ENCODE measurements around the gene SNX32.
A peak's percentile ranks its signal among the peaks of the same experiment; 100 is the strongest.

Gene SNX32

DNA sequence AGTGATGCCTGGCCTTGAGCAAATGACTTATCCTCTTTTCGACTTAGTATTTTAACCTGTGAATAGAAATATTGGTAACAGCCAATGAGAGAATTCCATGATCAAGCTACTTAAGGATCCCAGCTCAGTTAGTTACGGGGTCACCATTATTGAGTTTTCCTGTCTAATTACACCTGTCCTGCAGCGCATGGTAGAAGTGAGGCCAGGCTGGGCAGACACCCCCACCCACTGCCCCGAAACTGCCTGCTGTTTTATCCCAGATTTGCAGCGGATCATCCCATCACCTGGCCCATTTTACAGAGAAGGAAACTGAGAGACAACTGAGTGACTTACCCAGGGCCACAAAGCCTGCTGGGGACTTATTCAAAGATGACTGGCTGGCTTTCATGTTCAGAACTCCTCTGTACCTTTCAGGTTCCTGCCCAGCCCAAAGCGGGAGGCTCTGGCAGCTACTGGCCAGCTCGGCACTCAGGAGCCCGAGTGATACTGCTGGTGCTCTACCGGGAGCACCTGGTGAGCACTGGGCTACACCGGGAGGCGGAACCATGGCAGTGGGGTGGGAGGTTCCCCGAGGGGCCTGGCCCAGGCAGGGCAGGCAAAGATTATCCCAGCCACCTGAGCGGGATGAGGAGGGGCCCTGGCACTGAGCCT, 27.9 kb downstream of the SNX32 start:
- H4K20me1 ChIP-seq (ENCODE audit: insufficient read depth, low read length) = peaks cover 8% of the 10 kb centered on the region
- TF ChIP-seq, protein P1, sequence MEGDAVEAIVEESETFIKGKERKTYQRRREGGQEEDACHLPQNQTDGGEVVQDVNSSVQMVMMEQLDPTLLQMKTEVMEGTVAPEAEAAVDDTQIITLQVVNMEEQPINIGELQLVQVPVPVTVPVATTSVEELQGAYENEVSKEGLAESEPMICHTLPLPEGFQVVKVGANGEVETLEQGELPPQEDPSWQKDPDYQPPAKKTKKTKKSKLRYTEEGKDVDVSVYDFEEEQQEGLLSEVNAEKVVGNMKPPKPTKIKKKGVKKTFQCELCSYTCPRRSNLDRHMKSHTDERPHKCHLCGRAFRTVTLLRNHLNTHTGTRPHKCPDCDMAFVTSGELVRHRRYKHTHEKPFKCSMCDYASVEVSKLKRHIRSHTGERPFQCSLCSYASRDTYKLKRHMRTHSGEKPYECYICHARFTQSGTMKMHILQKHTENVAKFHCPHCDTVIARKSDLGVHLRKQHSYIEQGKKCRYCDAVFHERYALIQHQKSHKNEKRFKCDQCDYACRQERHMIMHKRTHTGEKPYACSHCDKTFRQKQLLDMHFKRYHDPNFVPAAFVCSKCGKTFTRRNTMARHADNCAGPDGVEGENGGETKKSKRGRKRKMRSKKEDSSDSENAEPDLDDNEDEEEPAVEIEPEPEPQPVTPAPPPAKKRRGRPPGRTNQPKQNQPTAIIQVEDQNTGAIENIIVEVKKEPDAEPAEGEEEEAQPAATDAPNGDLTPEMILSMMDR (IDR thresholded peaks at IDR 0.05; ENCODE audit: low read depth, low read length) = no peak
- TF ChIP-seq EZH2phosphoT487 (IDR thresholded peaks at IDR 0.05; ENCODE audit: low read depth) = no peak
- peak overlapping the region; percentile 92 for H3K4me2 ChIP-seq (ENCODE audit: low read length)
- H3K27me3 ChIP-seq (ENCODE audit: low read depth, low read length) = no peaks in the 10 kb centered on the region
- H2AFZ ChIP-seq (ENCODE audit: low read depth, low read length) = no peak overlapping the region
- peaks cover 56% of the 10 kb centered on the region for H3K36me3 ChIP-seq (replicated peaks; ENCODE audit: low read depth, low read length)
- H3K9me3 ChIP-seq (ENCODE audit: insufficient read depth, low read length) = no peaks in the 10 kb centered on the region
- peaks cover 13% of the 10 kb centered on the region for H3K4me1 ChIP-seq (ENCODE audit: low read length)
- H3K4me3 ChIP-seq (ENCODE audit: low read length) = peak overlapping the region; percentile 85
- H3K27ac ChIP-seq (ENCODE audit: low read length) = no peak overlapping the region
- peak overlapping the region; percentile 97 for H3K9ac ChIP-seq (ENCODE audit: low read length)
- H3K79me2 ChIP-seq (ENCODE audit: low read length) = peaks cover 34% of the 10 kb centered on the region

DNA sequence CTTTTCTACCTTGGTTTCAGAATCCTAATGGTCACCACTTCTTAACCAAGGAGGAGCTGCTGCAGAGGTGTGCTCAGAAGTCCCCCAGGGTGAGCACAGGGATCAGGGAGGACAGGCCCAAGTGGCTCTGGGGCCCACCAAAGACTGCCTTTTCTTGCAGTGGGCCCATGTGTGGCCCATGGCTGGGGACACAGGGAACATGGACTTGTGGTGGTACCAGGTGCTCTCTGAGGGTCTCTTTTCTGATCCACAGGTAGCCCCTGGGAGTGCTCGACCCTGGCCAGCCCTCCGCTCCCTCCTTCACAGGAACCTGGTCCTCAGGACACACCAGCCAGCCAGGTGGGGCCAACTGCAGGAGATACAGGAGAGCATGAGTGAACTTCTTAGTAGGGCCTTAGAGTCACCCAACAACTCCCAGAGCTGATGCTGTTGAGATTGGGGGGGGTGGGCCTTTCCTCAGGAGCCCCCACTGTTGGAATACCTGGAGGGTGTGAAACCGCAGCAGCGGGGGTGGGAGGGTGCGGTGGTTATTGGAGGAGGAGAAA, 28.5 kb downstream of the SNX32 start:
- H3K9ac ChIP-seq (ENCODE audit: low read length) = no peak overlapping the region
- H3K4me3 ChIP-seq (ENCODE audit: low read length) = no peak overlapping the region
- TF ChIP-seq EZH2phosphoT487 (IDR thresholded peaks at IDR 0.05; ENCODE audit: low read depth) = no peak
- TF ChIP-seq, protein P1 (IDR thresholded peaks at IDR 0.05; ENCODE audit: low read depth, low read length) = no peak
- H3K4me2 ChIP-seq (ENCODE audit: low read length) = no peak overlapping the region
- peaks cover 2% of the 10 kb centered on the region for H4K20me1 ChIP-seq (ENCODE audit: insufficient read depth, low read length)
- no peaks in the 10 kb centered on the region for H3K27me3 ChIP-seq (ENCODE audit: low read depth, low read length)
- peaks cover 28% of the 10 kb centered on the region for H3K79me2 ChIP-seq (ENCODE audit: low read length)
- H3K4me1 ChIP-seq (ENCODE audit: low read length) = peaks cover 12% of the 10 kb centered on the region
- H3K9me3 ChIP-seq (ENCODE audit: insufficient read depth, low read length) = no peaks in the 10 kb centered on the region
- no peak overlapping the region for H2AFZ ChIP-seq (ENCODE audit: low read depth, low read length)
- peaks cover 58% of the 10 kb centered on the region for H3K36me3 ChIP-seq (replicated peaks; ENCODE audit: low read depth, low read length)
- no peak overlapping the region for H3K27ac ChIP-seq (ENCODE audit: low read length)

DNA sequence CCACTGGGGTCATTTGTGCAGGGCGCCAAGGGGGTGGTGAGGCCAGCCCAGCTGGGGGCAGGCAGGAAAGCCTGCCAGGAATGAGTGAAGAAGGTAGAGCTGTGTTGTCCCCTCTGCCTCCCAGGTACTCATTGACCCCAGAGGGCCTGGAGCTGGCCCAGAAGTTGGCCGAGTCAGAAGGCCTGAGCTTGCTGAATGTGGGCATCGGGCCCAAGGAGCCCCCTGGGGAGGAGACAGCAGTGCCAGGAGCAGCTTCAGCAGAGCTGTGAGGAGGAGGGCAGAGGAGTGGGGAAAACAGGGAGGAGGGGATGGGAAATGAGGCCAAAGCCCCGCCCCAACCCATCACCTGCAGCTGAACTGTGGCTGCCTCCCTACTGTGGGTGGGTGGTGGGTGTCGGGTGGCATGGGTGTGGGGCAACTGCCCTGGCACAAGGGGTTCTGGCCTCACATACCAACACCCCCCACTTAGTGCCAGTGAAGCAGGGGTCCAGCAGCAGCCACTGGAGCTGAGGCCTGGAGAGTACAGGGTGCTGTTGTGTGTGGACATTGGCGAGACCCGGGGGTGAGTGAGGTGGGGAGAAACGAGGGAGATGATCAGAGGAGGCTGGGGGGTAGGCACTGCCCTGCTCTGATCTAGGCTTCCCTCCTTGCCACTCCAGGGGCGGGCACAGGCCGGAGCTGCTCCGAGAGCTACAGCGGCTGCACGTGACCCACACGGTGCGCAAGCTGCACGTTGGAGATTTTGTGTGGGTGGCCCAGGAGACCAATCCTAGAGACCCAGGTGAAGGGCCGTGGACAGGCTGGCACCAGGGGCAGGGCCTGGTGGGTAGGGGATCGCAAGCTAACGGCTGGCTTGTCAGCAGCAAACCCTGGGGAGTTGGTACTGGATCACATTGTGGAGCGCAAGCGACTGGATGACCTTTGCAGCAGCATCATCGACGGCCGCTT, 29.5 kb downstream of the SNX32 start:
- H3K9ac ChIP-seq (ENCODE audit: low read length) = no peak overlapping the region
- H3K36me3 ChIP-seq (replicated peaks; ENCODE audit: low read depth, low read length) = peaks cover 65% of the 10 kb centered on the region
- no peaks in the 10 kb centered on the region; the same call in 1 of the 2 replicates for H4K20me1 ChIP-seq (ENCODE audit: insufficient read depth, low read length)
- no peak overlapping the region for H3K4me3 ChIP-seq (ENCODE audit: low read length)
- no peak overlapping the region for H3K4me2 ChIP-seq (ENCODE audit: low read length)
- H3K79me2 ChIP-seq (ENCODE audit: low read length) = peaks cover 21% of the 10 kb centered on the region
- H3K4me1 ChIP-seq (ENCODE audit: low read length) = peaks cover 12% of the 10 kb centered on the region
- no peaks in the 10 kb centered on the region for H3K9me3 ChIP-seq (ENCODE audit: insufficient read depth, low read length)
- TF ChIP-seq, protein P1 (IDR thresholded peaks at IDR 0.05; ENCODE audit: low read depth, low read length) = no peak
- TF ChIP-seq EZH2phosphoT487 (IDR thresholded peaks at IDR 0.05; ENCODE audit: low read depth) = no peak
- no peaks in the 10 kb centered on the region for H3K27me3 ChIP-seq (ENCODE audit: low read depth, low read length)
- no peak overlapping the region for H2AFZ ChIP-seq (ENCODE audit: low read depth, low read length)
- no peak overlapping the region for H3K27ac ChIP-seq (ENCODE audit: low read length)

All from OCI-LY3 (cell line).